ENCODE measurements around the gene EFHD1.
"Not testable (repeated sequence)": the region's sequence is repeated elsewhere in the genome, so short reads cannot be mapped to it uniquely, and the experiment has no call there.

DNA sequence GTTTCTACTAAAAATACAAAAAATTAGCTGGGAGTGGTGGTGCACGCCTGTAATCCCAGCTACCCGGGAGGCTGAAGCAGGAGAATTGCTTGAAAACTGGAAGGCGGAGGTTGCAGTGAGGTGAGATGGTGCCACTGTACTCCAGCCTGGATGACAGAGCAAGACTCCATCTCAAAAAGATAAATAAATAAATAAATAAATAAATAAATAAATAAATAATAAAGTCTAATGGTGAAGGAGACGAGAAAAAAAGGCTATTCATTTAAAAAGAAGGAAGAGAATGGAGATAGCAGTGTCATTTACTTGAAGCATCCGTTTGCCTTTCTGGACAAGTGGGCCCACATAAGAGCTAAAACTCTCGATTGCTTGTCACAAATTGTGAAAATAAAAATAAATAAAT lies 52.0 kb downstream of the EFHD1 start:
- TF ChIP-seq POLR2AphosphoS5 (IDR thresholded peaks at IDR 0.05; ENCODE audit: low read depth); CTCF (IDR thresholded peaks at IDR 0.05; ENCODE audit: insufficient read depth, low read length); SPI1 (IDR thresholded peaks at IDR 0.05; ENCODE audit: borderline replicate concordance, low read depth); GABPA (IDR thresholded peaks at IDR 0.05; ENCODE audit: low read depth): not testable (repeated sequence)
